Left lobe of liver (tissue), 2 donors: ENCODE results near the gene STPG3. TPM values are rescaled to one million over a fixed set of nuclear protein-coding genes. Genes with fewer than 3 reads are reported as not detected.

Experiments
- ATAC-seq: fragments of 200-7000 bp; cut with Tn5 transposase; one replicate; pipeline ENCODE4 v1.9.1; 2020; ENCODE audit warnings: mild to moderate bottlenecking, moderate library complexity
- DNase-seq: peaks from one replicate; pipeline ENCODE4 v3.0.0-alpha.2; 2020; ENCODE audit warnings: low spot score
- total RNA-seq: library from RNA; stranded (reverse); gene quantifications from one replicate; pipeline ENCODE4 v1.2.1, GENCODE V29; 2021
- donor health status: DM: no; HTN: no; CAD: no; lungs with moderate emphysema.
- donor health status: DM: no; HTN: yes; CAD: no.

STPG3 gene
- total RNA-seq, 1 donor from 2014 or later = not detected

GRCh38 chr9:137298401-137299202, 47.5 kb downstream of the STPG3 start:
- DNase-seq (no peak), ATAC-seq (no peak)

- DNase-seq (no peak), ATAC-seq (no peak)
These were observed 48.1 kb downstream of the STPG3 start for GRCh38 chr9:137299203-137299565.

GRCh38 chr9:137299938-137300337, 48.9 kb downstream of the STPG3 start:
- no peak for ATAC-seq
- DNase-seq = no peak

- DNase-seq (no peak), ATAC-seq (no peak)
These were observed 49.5 kb downstream of the STPG3 start for GRCh38 chr9:137300567-137301080.

- ATAC-seq (peak; percentile 24), DNase-seq (no peak)
These were observed 50.2 kb downstream of the STPG3 start for GRCh38 chr9:137301081-137301947.

- ATAC-seq (peak; percentile 57), DNase-seq (peak; percentile 75)
These were observed 51.0 kb downstream of the STPG3 start, which contains the start of gene NRARP for GRCh38 chr9:137302118-137302448. Gene NRARP, minus strand, starts transcription at chr9:137302271. Its CDS starts 343 bp downstream, at chr9:137301928.

- no peak for DNase-seq
- no peak for ATAC-seq
These were observed 51.5 kb downstream of the STPG3 start for GRCh38 chr9:137302449-137303150.

Other genes starting within 250 kb of the STPG3 start
- gene ABCA2, start 223.0 kb upstream of the STPG3 start, total RNA-seq = 61.2 TPM
- gene FUT7, start 219.2 kb upstream of the STPG3 start, total RNA-seq = 0.08 TPM
- gene NPDC1, start 205.1 kb upstream of the STPG3 start, total RNA-seq = 16.6 TPM
- 1.7 TPM for gene ENTPD2, start 197.2 kb upstream of the STPG3 start, total RNA-seq
- gene SAPCD2, start 180.7 kb upstream of the STPG3 start, total RNA-seq = 0.15 TPM
- gene UAP1L1, start 173.8 kb upstream of the STPG3 start, total RNA-seq = 1.8 TPM
- 27.4 TPM for gene MAN1B1, start 164.3 kb upstream of the STPG3 start, total RNA-seq
- 87.0 TPM for gene DPP7, start 136.6 kb upstream of the STPG3 start, total RNA-seq
- gene GRIN1, start 112.1 kb upstream of the STPG3 start, total RNA-seq = not detected
- gene LRRC26, start 81.2 kb upstream of the STPG3 start, total RNA-seq = not detected
- gene TMEM210, start 79.2 kb upstream of the STPG3 start, total RNA-seq = not detected
- 35.5 TPM for gene ANAPC2, start 62.7 kb upstream of the STPG3 start, total RNA-seq
- gene SSNA1, start 62.6 kb upstream of the STPG3 start, total RNA-seq = 29.4 TPM
- 13.7 TPM for gene TPRN, start 50.5 kb upstream of the STPG3 start, total RNA-seq
- gene TMEM203, start 45.6 kb upstream of the STPG3 start, total RNA-seq = 24.5 TPM
- 10.1 TPM for gene NDOR1, start 45.6 kb upstream of the STPG3 start, total RNA-seq
- gene RNF208, start 29.0 kb upstream of the STPG3 start, total RNA-seq = 7.3 TPM
- gene CYSRT1, start 26.1 kb upstream of the STPG3 start, total RNA-seq = 0.81 TPM
- not detected for gene RNF224, start 23.8 kb upstream of the STPG3 start, total RNA-seq
- not detected for gene SLC34A3, start 20.4 kb upstream of the STPG3 start, total RNA-seq
- 123 TPM for gene TUBB4B, start 10.0 kb upstream of the STPG3 start, total RNA-seq
- gene NELFB, start 4.0 kb downstream of the STPG3 start, total RNA-seq = 22.2 TPM
- 3.6 TPM for gene TOR4A, start 26.4 kb downstream of the STPG3 start, total RNA-seq
- 1.3 TPM for gene NRARP, start 51.0 kb downstream of the STPG3 start, total RNA-seq
- gene EXD3, start 171.9 kb downstream of the STPG3 start, total RNA-seq = 19.3 TPM
- 6.0 TPM for gene NOXA1, start 172.1 kb downstream of the STPG3 start, total RNA-seq
- gene ENTPD8, start 190.1 kb downstream of the STPG3 start, total RNA-seq = 9.0 TPM
- gene NSMF, start 208.0 kb downstream of the STPG3 start, total RNA-seq = 23.0 TPM